HepG2 (cell line): Measurements from ENCODE around the gene TGFBRAP1.

ENCODE experiments used
- FOSL1 ChIP-seq: sonication (generic); formaldehyde crosslinking; IDR thresholded peaks from 2 replicates; pipeline ENCODE4 v1.9.0; 2021; ENCODE audit warnings: missing genetic modification reagents, borderline replicate concordance
- HNRNPLL ChIP-seq: fragments of 200-400 bp; formaldehyde crosslinking; IDR thresholded peaks from 2 replicates; pipeline ENCODE4 v1.6.1; 2017; ENCODE audit warnings: mild to moderate bottlenecking, low read depth, low read length; ENCODE audit not compliant: poor library complexity, severe bottlenecking
- KLF9 ChIP-seq: IDR thresholded peaks from 2 replicates; pipeline ENCODE4 v1.6.1; 2016; ENCODE audit warnings: low read depth
- NFRKB ChIP-seq: fragments of 450-650 bp; IDR thresholded peaks from 2 replicates; pipeline ENCODE4 v1.6.1; 2017
- POLR2A ChIP-seq, 2 experiments: IDR thresholded peaks; 2 replicates each; pipeline ENCODE4 v1.6.1; 2011; ENCODE audit warnings: low read depth in 2 of 2, low read length in 2 of 2, mild to moderate bottlenecking in 1 of 2, moderate library complexity in 1 of 2; ENCODE audit not compliant: insufficient read depth in 1 of 2
- YY1 ChIP-seq: IDR thresholded peaks from 2 replicates; pipeline ENCODE4 v1.6.1; 2011; ENCODE audit warnings: low read length, low read depth, moderate library complexity, mild to moderate bottlenecking; ENCODE audit not compliant: insufficient read depth, insufficient replicate concordance
- ZBTB1 ChIP-seq: sonication (generic); formaldehyde crosslinking; IDR thresholded peaks from 2 replicates; pipeline ENCODE4 v1.4.0; 2020; ENCODE audit warnings: missing genetic modification reagents, borderline replicate concordance
- ZMYM4 ChIP-seq: sonication (generic); formaldehyde crosslinking; IDR thresholded peaks from 2 replicates; pipeline ENCODE4 v1.8.1; 2023; ENCODE audit warnings: mild to moderate bottlenecking, missing genetic modification reagents
- ZNF556 ChIP-seq: sonication (generic); formaldehyde crosslinking; IDR thresholded peaks from 2 replicates; pipeline ENCODE4 v1.4.0; 2020; ENCODE audit warnings: mild to moderate bottlenecking, missing genetic modification reagents, borderline replicate concordance
- TF ChIP-seq, protein P1 (sequence below): sonication (generic); formaldehyde crosslinking; IDR thresholded peaks from 2 replicates; pipeline ENCODE4 v1.5.0; 2020; ENCODE audit warnings: mild to moderate bottlenecking, missing genetic modification reagents, moderate library complexity

GRCh38 chr2:105373344-105373781 is 43.8 kb upstream of the TGFBRAP1 start:
- no peak for TF ChIP-seq KLF9 (CRISPR knock-in tag)
- TF ChIP-seq ZMYM4 (CRISPR knock-in tag), result peak; percentile 29; the same call in 1 of the 2 replicates
- TF ChIP-seq, protein P1, sequence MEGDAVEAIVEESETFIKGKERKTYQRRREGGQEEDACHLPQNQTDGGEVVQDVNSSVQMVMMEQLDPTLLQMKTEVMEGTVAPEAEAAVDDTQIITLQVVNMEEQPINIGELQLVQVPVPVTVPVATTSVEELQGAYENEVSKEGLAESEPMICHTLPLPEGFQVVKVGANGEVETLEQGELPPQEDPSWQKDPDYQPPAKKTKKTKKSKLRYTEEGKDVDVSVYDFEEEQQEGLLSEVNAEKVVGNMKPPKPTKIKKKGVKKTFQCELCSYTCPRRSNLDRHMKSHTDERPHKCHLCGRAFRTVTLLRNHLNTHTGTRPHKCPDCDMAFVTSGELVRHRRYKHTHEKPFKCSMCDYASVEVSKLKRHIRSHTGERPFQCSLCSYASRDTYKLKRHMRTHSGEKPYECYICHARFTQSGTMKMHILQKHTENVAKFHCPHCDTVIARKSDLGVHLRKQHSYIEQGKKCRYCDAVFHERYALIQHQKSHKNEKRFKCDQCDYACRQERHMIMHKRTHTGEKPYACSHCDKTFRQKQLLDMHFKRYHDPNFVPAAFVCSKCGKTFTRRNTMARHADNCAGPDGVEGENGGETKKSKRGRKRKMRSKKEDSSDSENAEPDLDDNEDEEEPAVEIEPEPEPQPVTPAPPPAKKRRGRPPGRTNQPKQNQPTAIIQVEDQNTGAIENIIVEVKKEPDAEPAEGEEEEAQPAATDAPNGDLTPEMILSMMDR (CRISPR knock-in tag), result no peak
- no peak for TF ChIP-seq ZBTB1 (CRISPR knock-in tag)
- no peak for TF ChIP-seq FOSL1 (CRISPR knock-in tag)
- no peak for TF ChIP-seq POLR2A (IDR thresholded peaks at IDR 0.05; ENCODE audit: insufficient read depth in 1 of 2, low read depth in 2 of 2, low read length in 2 of 2)
- no peak for TF ChIP-seq NFRKB
- TF ChIP-seq YY1, result no peak
- no peak for TF ChIP-seq HNRNPLL
- TF ChIP-seq ZNF556, result no peak
